HTERT RPE-1 (cell line): ENCODE results near the gene SHQ1.

Experiments
- in situ Hi-C: fragments of 300-500 bp; cut with MboI; formaldehyde crosslinking; loops from 4 replicates; pipeline ENCODE4 v1.14.3; 2020; ENCODE audit warnings: low sequenced_read_pairs

SHQ1 gene

DNA sequence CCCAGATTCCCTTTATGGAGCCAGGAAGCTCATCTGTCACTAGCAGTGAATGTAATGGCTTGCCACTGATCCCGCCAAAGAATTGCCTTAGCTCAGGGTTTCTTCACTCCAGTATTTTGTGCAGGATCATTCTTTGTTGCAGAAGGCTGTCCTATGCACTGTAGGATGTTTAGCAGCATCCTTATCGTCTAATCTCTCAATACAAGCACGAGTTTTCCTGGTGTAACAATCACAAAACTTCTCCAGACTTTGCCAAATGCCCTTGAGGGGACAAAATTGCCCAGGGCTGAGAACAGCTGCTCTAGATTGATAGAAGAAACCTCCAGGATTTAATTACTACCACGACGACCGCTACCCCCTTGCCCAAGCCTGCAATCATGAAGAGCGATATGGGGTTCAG is 6.8 kb upstream of the SHQ1 start:
- in situ Hi-C loops, result no loop called here

DNA sequence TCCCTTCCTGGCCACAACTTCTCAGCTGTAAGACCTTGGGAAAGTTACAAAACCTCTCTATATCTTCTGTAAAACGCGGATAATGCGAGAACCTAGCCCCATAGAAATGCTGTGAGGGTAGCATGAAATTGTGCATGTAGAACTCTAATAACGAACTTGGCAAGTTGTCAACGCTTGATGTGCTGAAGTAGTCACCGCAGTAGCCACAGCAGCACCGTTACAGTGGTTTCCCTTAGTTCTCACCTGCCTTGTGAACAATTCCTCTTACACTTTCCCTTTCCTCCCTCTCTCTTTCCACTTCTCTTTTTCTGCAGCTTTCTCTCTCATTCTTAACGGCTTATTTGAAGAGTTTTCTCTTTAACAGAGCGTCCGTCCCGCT is 447 bp upstream of the SHQ1 start:
- in situ Hi-C loops, result no loop called here

DNA sequence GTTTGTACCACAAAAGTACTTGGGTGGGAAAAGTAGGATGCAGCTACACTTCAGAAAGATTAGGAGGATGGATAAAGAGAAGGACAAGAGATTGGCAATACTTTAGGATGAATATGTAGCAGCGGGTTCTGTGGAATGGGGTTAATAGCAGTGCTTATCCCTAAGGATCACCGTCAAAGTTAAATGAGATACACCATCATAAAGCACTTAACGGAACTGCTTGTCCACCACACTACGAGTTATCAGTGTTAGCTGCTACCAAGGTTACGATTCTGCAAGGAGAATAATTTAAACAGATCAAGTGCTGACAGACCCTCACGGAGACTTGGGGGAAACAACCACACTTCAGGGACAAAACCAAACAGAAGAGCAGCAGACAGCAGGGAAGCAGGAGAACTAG is 963 bp downstream of the SHQ1 start:
- in situ Hi-C loops, result no loop called here

DNA sequence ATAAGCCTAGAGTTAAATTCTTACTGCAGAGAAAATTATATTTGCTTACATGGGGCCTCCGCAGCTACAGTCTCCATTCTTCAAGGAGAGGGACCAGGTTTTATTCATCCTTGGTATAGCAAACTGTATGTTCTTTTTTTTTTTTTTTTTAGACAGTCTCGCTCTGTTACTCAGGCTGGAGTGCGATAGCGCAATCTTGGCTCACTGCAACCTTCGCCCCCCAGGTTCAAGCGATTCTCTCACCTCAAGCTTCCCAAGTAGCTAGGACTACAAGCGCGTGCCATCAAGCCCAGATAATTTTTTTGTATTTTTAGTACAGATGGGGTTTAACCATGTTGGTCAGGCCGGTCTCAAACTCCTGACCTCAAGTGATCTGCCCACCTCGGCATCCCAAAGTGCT is 2.1 kb downstream of the SHQ1 start:
- in situ Hi-C loops, result no loop called here

DNA sequence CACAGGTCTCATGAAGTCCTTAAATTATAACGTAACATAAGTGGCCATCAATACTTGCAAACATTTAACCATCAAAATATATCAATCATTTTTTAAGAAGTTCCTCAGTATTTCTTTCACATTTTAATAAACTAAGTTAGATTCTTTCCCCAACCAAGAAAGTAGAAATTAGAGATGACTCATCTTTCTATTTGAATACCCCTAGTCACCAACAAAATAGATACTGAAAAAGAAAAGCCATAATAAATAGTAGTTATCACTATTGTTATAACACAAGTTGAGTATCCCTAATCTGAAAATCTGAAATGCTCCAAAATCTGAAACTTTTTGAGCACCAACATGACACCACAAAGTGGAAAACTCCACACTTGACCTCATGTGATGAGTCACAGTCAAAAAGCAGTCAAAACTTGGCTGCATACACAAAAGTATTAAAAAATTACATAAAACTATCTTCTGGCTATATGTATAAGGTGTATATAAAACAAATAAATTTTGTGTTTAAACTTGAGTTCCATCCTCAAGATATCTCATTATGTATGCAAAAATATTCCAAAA is 3.7 kb downstream of the SHQ1 start:
- in situ Hi-C loops, result no loop called here

DNA sequence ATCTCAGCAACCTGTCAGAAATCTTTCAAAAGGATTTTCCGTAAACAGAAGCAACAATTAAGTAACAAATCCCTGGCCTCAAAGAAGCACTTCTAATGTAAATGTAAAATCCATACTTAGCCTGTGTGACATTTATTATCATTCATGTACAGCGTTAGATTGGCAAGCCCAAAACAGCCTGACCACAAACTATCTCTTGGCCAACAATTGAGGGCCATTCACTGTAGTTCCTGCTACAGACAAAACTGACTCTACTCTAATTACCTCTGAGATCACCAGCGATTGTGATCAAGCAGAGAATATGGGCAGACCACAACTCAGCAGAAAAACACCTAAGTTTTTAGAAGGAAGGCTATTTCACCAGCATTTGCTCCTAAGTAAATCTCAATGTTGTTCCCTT is 9.2 kb downstream of the SHQ1 start:
- in situ Hi-C loops, result no loop called here

DNA sequence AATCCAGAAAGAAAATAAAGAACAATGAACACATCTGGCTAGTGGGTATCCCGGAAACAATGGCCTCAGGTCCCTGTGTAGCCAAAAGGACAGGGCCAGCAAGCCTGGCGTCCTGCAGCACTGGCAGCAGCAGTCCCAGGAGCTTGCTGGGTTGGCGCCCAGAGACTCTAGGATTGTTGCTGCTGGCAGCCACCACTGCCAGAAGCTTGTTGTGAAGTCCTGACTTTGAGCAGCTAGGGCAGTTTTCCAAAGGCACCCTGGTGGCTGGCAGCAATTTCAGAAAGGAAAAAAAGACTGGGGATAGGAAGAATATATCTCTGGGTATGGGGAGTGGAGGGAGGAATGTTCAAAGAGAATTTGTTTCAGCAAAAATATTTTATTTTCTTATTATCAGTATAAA is 11.3 kb downstream of the SHQ1 start:
- in situ Hi-C loops, result no loop called here

DNA sequence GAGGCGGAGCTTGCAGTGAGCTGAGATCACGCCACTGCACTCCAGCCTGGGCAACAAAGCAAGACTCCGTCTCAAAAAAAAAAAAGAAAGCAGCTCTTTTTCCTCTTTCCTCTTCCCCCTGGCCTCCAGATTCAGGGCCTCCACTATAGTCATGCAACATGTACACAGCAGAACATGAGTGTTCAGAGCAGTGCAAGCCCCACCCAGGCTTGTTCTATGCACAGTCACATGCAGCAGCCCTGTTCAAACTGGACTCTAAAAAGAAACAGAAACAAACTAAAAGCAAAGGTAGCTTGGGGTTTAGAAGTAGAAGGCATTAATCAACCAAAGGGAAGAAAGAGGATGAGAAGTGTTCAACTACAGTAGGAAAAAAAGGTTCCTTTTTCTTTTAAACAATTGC is 11.8 kb downstream of the SHQ1 start:
- in situ Hi-C loops, result no loop called here

DNA sequence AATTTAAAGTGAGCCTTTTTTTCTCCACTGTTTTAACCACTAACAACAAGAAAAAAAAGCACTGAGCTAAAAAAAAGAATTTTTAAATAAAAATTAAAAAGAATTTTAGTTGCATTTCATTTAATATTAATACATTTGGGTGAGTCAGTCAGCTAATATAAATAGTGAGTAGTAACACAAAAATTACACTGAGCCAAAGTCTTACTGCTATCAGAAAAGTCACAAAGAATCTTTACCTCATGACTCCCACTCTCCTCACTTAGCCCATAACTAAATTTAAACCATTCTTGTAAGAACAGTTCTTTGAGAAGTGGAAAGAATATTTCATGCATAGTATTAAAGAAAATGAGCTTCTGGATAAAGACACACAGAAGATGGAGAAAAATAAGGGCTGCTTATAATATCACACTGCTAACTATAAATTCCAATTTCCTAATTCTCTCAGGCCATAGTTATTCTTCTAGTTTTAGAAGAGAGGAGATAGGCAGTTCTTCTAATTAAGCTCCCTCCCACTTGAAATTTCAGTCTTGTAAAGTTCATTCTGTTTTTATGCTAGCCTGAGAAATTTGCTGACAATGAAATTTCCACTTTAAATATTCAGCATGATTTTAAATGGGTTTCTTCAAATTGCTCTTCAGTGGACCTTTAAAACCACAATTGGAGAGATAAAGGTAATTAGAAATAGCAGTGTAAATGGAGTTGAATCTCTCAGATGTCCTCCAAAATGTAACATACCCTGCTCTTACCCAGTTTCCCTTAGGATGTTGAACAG is 17.6 kb downstream of the SHQ1 start:
- in situ Hi-C loops, result no loop called here

DNA sequence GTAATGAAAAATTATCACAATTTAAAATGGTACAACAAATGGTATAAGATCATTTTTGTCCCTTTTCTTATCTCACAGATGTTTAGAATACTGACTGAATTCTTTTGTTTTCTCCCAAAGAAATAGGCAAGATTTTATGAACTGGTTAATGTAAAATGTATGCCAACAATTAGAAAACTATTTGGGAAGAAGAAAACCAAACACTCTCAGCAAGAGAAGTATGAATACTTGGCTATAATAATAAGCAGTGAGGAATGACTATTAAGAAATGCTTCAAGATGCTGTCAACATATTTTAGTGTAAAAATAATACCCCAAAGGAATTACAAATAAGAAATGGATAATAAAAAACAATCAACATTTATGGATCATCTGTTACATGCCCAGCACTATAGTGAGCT is 18.5 kb downstream of the SHQ1 start:
- in situ Hi-C loops, result no loop called here

DNA sequence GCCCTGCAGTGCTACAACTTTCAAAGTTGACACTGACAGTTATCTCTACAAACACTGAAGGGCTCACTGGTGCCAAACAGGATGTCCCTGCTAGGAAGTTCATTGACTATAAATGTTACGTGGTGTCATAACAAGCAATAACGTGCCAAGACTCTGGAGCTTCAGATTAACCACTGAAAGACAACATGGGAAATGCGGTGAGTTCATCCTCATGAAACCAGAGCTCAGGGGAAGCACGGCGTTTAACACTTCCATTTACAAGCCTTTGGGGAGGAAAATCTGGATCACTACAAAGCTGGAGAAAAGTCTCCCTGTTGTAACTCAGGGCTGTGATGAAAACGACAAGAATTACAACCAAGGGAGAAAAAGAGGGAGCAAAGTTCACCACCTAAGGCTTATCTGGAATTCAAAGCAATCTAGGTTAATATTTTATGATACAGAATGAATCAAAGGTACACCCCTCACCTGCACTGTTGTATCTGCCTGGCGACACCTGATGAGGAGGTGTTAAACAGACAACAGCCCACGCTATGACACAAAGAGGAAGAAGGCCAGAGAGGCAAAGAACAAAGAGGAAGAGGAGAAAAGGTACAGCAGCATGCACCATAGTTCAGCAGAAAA is 27.0 kb downstream of the SHQ1 start:
- in situ Hi-C loops, result no loop called here

DNA sequence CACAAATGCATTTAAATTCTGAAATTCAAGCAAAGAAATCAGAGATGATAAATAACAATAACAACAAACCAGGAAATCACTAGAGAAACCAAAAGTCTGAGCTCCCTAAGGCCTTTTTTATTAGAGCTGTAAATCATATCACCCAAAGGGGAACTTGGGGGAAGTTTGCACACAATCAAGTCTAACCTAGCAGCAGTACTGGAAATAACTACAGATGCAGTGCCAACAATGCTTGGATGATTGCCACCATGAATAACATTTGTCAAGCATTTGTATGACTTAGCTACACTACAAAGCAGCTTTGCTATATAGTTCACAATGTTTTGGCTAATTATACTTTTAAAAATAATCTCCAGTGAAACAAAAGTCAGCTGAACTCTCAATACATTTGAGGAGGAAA is 27.8 kb downstream of the SHQ1 start:
- in situ Hi-C loops, result no loop called here

DNA sequence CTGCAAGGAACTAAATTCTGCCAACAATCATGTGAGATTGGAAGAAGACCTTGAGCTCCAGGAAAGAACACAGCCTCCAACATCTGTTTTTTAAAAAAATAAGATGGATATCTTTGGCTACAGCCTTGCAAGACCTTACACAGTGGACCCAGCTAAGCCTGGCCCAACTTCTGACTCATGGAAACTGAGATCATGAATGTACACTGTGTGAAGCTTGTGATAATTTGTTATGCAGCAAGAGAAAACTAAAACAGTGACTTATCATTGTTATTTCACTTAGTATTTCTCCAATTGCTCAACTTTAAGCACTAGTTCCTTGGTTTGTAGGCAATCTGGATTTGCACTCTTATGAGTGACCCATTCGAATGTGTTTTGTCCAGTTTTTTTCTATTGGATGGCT is 29.3 kb downstream of the SHQ1 start:
- in situ Hi-C loops, result no loop called here

DNA sequence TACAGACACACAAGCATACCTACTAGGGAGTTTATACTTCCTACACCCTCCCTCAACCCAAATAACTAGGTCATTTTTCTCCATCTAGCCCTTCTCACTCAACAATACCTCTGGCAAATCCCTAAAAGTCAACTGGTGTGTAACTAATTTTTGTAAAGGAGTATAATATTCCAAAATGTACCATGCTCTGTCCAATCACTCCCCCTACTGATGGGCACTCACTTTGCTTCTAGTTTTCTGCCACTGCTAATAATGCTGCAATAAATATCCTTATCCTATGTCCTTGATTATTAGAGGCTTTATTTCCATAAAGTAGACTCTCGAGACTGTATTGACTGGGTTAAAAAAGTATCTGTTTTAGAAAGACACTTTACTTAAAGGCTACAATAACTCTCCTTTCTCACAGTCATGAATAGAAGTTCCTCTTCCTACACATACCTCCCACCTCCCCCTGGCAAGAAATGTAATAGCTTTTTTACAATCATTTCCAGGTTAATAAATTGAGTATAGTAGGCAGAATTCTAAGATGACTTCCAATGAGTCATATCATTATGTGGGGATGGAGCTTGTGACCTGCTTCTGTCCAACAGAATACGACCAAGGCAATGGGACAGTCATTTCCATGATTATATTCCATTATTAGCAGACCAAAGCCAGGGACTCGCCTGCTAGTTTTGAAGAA is 30.0 kb downstream of the SHQ1 start:
- in situ Hi-C loops, result no loop called here

DNA sequence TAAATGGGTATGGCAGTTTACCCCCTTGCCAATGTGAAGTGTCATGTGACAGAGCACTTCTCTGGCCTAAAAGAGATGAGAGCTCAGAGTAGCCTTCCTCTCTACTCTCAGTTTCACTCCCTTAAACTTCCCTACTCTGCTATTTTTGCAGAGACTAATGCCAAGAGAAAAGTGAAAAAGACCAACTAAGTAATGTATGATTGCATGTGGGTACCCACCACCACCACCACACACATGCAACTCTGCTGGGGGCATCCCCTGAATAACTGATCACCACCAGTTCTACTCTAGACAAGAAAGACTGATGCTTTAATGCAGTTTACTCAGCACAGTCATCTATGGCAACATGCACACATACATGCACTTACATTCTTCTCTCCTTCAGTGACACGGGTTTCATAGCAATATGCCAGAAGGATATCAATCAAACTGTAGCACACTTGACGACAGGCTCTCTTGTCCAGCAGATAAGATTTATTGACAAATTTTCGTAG is 31.3 kb downstream of the SHQ1 start:
- in situ Hi-C loops, result no loop called here

DNA sequence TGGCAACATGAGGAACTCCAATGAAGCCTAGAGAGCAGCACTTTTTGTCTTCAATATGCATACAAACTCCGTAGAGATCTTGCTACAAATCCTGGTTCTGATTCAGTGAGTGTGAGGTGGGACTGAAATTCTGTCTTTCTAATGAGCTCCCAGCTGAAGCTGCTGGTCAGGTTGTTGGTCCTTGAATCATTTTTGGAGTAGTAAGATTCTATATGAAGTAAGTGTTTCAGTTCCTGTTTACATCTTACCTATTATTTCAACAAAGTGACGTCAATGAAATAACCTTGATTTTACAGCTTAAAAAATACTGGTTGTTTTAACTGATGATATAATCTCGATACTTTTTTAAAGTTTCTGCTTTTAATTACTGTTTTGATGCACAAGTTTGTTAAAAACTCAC is 33.9 kb downstream of the SHQ1 start:
- in situ Hi-C loops, result no loop called here

DNA sequence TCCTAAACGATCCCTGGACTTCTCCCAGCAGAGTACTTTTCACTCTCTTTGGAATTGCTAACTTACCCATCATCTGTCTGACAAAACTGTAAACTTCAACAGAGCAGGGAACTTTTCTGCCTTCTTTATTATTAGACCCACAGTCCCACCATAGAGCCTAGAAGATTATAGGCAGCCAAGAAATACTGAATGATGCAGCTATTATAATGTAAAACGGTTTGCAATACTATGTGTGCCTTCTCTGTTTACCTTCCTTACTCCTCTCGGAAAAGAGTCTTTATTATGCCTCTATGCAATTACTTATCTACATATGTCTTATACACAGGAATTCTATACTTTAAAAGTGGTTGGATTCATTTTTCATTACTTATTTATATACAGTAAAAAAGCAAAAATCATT is 36.0 kb downstream of the SHQ1 start:
- in situ Hi-C loops, result no loop called here

DNA sequence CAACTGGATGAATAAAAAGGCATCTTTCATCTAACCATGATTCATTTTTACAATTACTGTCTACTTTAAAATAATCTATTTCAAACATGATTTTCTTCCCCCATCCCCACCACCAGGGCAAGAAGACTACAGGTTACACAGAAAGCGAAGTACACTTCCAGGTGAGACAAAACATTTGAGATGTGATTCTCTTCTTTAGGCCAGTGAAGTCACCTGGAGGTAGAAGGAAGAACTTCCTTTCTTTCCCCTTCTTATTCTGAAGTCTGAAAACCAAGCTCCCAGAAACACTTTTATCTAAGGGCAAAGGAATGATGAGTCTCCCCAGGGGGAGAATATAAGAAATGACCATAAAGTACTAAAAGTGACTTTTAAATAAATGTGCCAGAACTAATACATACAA is 36.7 kb downstream of the SHQ1 start:
- in situ Hi-C loops, result no loop called here

DNA sequence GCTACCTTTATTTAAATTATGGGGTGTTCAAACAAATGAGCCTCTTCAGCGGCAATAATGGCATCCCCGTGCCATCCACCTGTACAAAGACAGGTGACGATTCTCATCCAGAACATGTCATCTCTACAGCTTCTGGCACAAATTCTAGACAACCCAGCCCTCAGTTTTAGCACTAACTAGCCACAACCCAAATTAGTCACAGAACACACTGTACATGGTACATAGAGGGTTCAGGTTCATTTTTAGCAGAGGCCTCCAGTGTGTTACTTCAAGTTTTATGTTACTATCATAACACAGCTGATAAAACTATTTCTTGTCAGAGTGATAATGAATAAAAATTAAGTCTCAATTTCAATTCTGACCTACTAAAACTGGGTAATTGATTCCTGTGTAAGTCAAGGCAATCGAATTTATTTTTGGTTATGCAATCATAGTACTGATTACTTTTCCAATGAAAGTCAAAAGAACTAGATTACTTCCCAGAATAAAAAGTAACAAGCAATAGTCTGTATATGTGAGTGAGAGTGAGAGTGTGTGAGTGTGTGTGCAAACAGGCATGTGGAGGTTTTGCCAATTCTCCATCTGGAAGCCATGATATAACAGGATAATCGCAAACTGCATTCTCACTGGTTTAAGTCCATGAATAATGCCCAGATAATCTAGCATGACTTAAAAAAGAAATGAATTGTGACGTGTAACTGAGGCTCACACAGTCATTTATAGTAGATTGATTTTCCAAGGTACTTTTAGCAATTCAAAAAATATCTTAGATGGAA is 37.4 kb downstream of the SHQ1 start:
- in situ Hi-C loops, result no loop called here

DNA sequence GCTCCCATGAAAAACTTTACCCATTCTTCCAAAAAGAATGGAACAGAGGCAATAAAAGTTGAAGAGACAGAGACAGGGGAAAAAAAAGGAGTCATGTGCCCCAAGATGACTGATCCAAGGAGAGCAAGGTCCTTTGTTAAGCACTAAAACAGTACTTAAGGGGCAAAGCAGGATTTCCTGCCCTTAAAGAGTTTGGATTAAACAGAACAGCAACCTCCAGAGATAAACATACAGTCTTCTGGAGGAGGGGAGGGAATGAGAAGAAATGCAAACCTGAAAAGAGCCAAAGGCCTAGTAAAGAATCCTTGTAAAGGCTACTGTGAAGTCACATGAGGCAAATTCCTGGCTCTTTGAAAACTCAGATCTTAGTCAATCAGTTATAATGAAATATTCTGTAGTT is 38.2 kb downstream of the SHQ1 start:
- in situ Hi-C loops, result no loop called here

DNA sequence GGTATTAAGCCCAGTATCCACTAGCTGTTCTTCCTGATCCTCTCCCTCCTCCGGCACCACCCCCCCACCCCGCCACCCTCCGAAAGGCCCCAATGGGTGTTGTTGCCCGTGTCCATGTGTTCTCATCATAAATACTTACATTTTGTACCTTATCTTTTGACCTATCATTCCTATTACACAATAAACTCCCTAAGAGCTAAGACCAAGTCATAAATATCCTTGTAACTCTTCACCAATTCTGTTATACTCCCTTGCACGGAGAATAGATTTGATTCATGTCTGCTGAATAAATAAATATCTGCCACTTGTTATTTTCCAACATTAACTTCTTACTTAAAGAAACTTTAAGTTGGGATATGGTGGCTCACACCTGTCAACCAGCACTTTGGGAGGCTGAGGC is 43.9 kb downstream of the SHQ1 start:
- in situ Hi-C loops, result no loop called here
